ENCODE data around the gene TMPRSS11F.

Gene TMPRSS11F

DNA sequence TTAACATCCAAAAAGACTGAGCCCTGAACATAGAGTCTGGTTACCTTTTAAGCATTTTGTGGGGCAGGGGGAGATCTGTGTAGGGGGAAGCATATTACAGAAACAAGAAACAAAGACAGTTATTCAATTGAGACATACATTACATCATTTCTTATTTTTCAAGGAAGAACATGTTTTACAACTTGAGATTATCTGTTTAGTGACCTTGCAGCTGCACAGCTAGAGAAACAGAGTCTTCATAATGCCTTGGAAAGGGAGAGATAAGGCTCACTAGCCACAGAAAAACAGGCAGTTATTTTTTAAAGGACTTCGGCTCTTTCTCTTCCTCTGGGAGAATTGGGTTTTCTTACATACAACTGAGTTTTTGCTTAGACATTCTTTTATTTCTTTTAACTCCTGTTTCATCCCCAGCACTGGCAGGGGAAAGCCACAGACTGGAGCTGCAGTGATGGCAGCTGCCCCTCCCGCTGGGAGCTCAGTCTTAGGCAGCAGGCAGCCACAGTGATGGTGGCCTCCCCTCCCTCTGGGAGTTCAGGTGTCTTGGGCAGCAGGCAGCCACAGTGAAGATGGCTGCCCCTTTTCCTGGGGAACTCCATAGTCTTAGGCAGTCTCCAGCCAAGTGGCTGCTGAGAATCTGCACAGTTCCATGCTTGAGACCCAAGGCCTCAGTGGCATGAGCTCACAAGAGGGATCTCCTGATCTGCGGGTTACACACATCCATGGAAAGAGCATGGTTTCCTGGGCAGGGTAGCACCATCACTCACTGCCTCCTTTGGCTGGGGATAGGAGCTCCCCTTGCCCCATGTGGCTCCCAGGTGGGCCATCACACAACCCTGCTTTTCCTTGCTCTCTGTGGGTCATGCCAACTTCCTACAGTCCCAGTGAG, 19.4 kb upstream of the TMPRSS11F start:
- no peaks in the 10 kb centered on the region for H3K9me3 ChIP-seq (ENCODE audit: control insufficient read depth, insufficient read depth, low read length)
- H3K79me2 ChIP-seq (ENCODE audit: control insufficient read depth, low read length), result no peaks in the 10 kb centered on the region
- no peaks in the 10 kb centered on the region for H3F3A ChIP-seq (ENCODE audit: control insufficient read depth, insufficient read depth)
- H3K4me3 ChIP-seq (ENCODE audit: low read length), result no peak overlapping the region
- H3K9me2 ChIP-seq (replicated peaks; ENCODE audit: control insufficient read depth, low read length), result no peaks in the 10 kb centered on the region
- H3K4me2 ChIP-seq (ENCODE audit: low read length), result no peak overlapping the region
- H4K20me1 ChIP-seq (ENCODE audit: control insufficient read depth, insufficient read depth, low read depth, low read length), result no peaks in the 10 kb centered on the region
- TF ChIP-seq, protein P1, sequence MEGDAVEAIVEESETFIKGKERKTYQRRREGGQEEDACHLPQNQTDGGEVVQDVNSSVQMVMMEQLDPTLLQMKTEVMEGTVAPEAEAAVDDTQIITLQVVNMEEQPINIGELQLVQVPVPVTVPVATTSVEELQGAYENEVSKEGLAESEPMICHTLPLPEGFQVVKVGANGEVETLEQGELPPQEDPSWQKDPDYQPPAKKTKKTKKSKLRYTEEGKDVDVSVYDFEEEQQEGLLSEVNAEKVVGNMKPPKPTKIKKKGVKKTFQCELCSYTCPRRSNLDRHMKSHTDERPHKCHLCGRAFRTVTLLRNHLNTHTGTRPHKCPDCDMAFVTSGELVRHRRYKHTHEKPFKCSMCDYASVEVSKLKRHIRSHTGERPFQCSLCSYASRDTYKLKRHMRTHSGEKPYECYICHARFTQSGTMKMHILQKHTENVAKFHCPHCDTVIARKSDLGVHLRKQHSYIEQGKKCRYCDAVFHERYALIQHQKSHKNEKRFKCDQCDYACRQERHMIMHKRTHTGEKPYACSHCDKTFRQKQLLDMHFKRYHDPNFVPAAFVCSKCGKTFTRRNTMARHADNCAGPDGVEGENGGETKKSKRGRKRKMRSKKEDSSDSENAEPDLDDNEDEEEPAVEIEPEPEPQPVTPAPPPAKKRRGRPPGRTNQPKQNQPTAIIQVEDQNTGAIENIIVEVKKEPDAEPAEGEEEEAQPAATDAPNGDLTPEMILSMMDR (IDR thresholded peaks at IDR 0.05; ENCODE audit: low read depth, low read length, poor library complexity, severe bottlenecking), result no peak
- TF ChIP-seq EZH2phosphoT487 (IDR thresholded peaks at IDR 0.05; ENCODE audit: borderline replicate concordance, low read length), result no peak
- H3K4me1 ChIP-seq (ENCODE audit: control insufficient read depth, low read length), result no peaks in the 10 kb centered on the region
- no peaks in the 10 kb centered on the region for H3K27me3 ChIP-seq (ENCODE audit: control insufficient read depth, low read length)
- no peaks in the 10 kb centered on the region for H3K36me3 ChIP-seq (ENCODE audit: control insufficient read depth, low read length)
- H3K27ac ChIP-seq (ENCODE audit: low read depth, low read length), result no peak overlapping the region

DNA sequence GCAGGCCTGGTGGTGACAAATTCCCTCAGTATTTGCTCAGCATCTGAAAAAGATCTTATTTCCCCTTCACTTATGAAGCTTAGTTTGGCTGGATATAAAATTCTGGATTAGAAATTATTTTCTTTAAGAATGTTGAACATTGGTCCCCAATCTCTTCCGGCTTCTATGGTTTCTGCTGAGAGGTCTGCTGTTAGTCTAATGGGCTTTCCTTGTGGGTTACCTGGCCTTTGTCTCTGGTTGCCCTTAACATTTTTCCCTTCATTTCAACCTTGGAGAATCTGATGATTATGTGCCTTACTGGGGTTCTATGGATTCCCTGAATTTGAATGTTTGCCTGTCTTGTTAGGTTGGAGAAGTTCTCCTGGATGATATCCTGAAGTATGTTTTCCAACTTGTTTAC, 17.4 kb upstream of the TMPRSS11F start:
- no peak overlapping the region for H3K4me3 ChIP-seq (ENCODE audit: low read length)
- TF ChIP-seq EZH2phosphoT487 (IDR thresholded peaks at IDR 0.05; ENCODE audit: borderline replicate concordance, low read length), result no peak
- TF ChIP-seq, protein P1 (IDR thresholded peaks at IDR 0.05; ENCODE audit: low read depth, low read length, poor library complexity, severe bottlenecking), result no peak
- no peaks in the 10 kb centered on the region for H3K27me3 ChIP-seq (ENCODE audit: control insufficient read depth, low read length)
- no peaks in the 10 kb centered on the region for H3K36me3 ChIP-seq (ENCODE audit: control insufficient read depth, low read length)
- no peaks in the 10 kb centered on the region for H3K9me3 ChIP-seq (ENCODE audit: control insufficient read depth, insufficient read depth, low read length)
- no peaks in the 10 kb centered on the region for H4K20me1 ChIP-seq (ENCODE audit: control insufficient read depth, insufficient read depth, low read depth, low read length)
- no peak overlapping the region for H3K4me2 ChIP-seq (ENCODE audit: low read length)
- no peaks in the 10 kb centered on the region for H3K4me1 ChIP-seq (ENCODE audit: control insufficient read depth, low read length)
- no peak overlapping the region for H3K27ac ChIP-seq (ENCODE audit: low read depth, low read length)
- no peaks in the 10 kb centered on the region for H3F3A ChIP-seq (ENCODE audit: control insufficient read depth, insufficient read depth)
- H3K9me2 ChIP-seq (replicated peaks; ENCODE audit: control insufficient read depth, low read length), result no peaks in the 10 kb centered on the region
- H3K79me2 ChIP-seq (ENCODE audit: control insufficient read depth, low read length), result no peaks in the 10 kb centered on the region

DNA sequence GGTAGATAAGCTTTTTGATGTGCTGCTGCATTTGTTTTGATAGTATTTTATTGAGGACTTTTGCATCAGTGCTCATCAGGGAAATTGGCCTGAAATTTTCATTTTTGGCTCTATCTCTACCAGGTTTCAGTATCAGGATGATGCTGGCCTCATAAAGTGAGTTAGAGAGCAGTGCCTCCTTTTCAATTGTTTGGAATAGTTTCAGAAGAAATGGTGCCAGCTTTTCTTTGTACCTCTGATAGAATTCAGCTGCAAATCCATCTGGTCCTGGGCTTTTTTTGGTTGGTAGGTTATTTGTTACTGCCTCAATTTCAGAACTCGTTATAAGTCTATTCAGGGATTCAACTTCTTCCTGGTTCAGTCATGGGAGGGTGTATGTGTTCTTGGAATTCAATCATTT, 15.6 kb upstream of the TMPRSS11F start:
- Histone ChIP-seq H3K4me2 (ENCODE audit: low read length) (no peak overlapping the region), H3K4me3 (ENCODE audit: low read length) (no peak overlapping the region), H3K4me1 (ENCODE audit: control insufficient read depth, low read length) (no peaks in the 10 kb centered on the region), H4K20me1 (ENCODE audit: control insufficient read depth, insufficient read depth, low read depth, low read length) (no peaks in the 10 kb centered on the region), H3K79me2 (ENCODE audit: control insufficient read depth, low read length) (no peaks in the 10 kb centered on the region), H3K9me3 (ENCODE audit: control insufficient read depth, insufficient read depth, low read length) (no peaks in the 10 kb centered on the region), H3F3A (ENCODE audit: control insufficient read depth, insufficient read depth) (no peaks in the 10 kb centered on the region), H3K27ac (ENCODE audit: low read depth, low read length) (no peak overlapping the region), H3K9me2 (replicated peaks; ENCODE audit: control insufficient read depth, low read length) (no peaks in the 10 kb centered on the region), H3K36me3 (ENCODE audit: control insufficient read depth, low read length) (no peaks in the 10 kb centered on the region), H3K27me3 (ENCODE audit: control insufficient read depth, low read length) (no peaks in the 10 kb centered on the region)
- TF ChIP-seq, protein P1 (IDR thresholded peaks at IDR 0.05; ENCODE audit: low read depth, low read length, poor library complexity, severe bottlenecking), result no peak
- TF ChIP-seq EZH2phosphoT487 (IDR thresholded peaks at IDR 0.05; ENCODE audit: borderline replicate concordance, low read length), result no peak
